WI38 (cell line): Measurements from ENCODE around the gene MACC1.

Experiments
- H3K4me3 ChIP-seq: 2 replicates; pipeline ENCODE4 v1.5.1; 2011; ENCODE audit warnings: low read depth, mild to moderate bottlenecking, control low read depth, low read length
- CTCF ChIP-seq: IDR thresholded peaks from 2 replicates; pipeline ENCODE4 v1.5.1; 2012; ENCODE audit warnings: low read depth, mild to moderate bottlenecking, control low read depth, low read length

MACC1 gene

GRCh38 chr7:20206104-20206896 lies 10.9 kb downstream of the MACC1 start:
- TF ChIP-seq CTCF: no peak

GRCh38 chr7:20203316-20203715 lies 13.9 kb downstream of the MACC1 start:
- no peak for TF ChIP-seq CTCF
- no peak overlapping the region for H3K4me3 ChIP-seq

More at GRCh38 chr7:20206104-20206896, 10.9 kb downstream of the MACC1 start:
- H3K4me3 ChIP-seq: no peak overlapping the region

GRCh38 chr7:20201380-20201779 lies 15.8 kb downstream of the MACC1 start:
- H3K4me3 ChIP-seq: no peak overlapping the region
- TF ChIP-seq CTCF: no peak

- no peak for TF ChIP-seq CTCF
- no peak overlapping the region for H3K4me3 ChIP-seq
Observed at GRCh38 chr7:20200971-20201370, 16.2 kb downstream of the MACC1 start.

- H3K4me3 ChIP-seq: no peak overlapping the region
- TF ChIP-seq CTCF: no peak
Observed at GRCh38 chr7:20200361-20200760, 16.8 kb downstream of the MACC1 start.

GRCh38 chr7:20199015-20199737 lies 18.0 kb downstream of the MACC1 start:
- no peak overlapping the region for H3K4me3 ChIP-seq
- TF ChIP-seq CTCF: no peak

GRCh38 chr7:20198260-20198659 lies 18.9 kb downstream of the MACC1 start:
- no peak for TF ChIP-seq CTCF
- H3K4me3 ChIP-seq: no peak overlapping the region
